Activated effector memory CD4-positive, alpha-beta T cell treated with anti-CD3 and anti-CD28 coated beads, Interleukin-2, amount 50 U/mL, for 16 hours (primary cell): Measurements from ENCODE around the gene LMX1B.
A peak's percentile ranks its signal among the peaks of the same experiment; 100 is the strongest.

Experiments used
- DNase-seq: peaks from one replicate; pipeline ENCODE4 v3.0.0-alpha.2; 2020

LMX1B gene

GRCh38 chr9:126682113-126682810, 68.5 kb downstream of the LMX1B start:
- DNase-seq: no peak

GRCh38 chr9:126682928-126683697, 69.4 kb downstream of the LMX1B start:
- DNase-seq: no peak

GRCh38 chr9:126683698-126684044, 69.9 kb downstream of the LMX1B start:
- no peak for DNase-seq

GRCh38 chr9:126684345-126684744, 70.6 kb downstream of the LMX1B start:
- DNase-seq: no peak

GRCh38 chr9:126684965-126685465, 71.3 kb downstream of the LMX1B start:
- no peak for DNase-seq

GRCh38 chr9:126687930-126688461, 74.3 kb downstream of the LMX1B start:
- no peak for DNase-seq

GRCh38 chr9:126688617-126689016, 74.9 kb downstream of the LMX1B start:
- no peak for DNase-seq

GRCh38 chr9:126689027-126689825, 75.5 kb downstream of the LMX1B start:
- no peak for DNase-seq

GRCh38 chr9:126690431-126691051, 76.8 kb downstream of the LMX1B start:
- DNase-seq: peak; percentile 84

- DNase-seq: no peak
Measured at GRCh38 chr9:126692041-126692758, 78.5 kb downstream of the LMX1B start.

GRCh38 chr9:126692759-126693427, 79.2 kb downstream of the LMX1B start:
- DNase-seq: no peak

- DNase-seq: no peak
Measured at GRCh38 chr9:126693428-126693944, 79.8 kb downstream of the LMX1B start.

- no peak for DNase-seq
Measured at GRCh38 chr9:126694206-126695081, 80.7 kb downstream of the LMX1B start.

- DNase-seq: no peak
Measured at GRCh38 chr9:126695186-126695585, 81.5 kb downstream of the LMX1B start.

- DNase-seq: no peak
Measured at GRCh38 chr9:126695701-126696400, 82.1 kb downstream of the LMX1B start.

- DNase-seq: no peak
Measured at GRCh38 chr9:126696401-126697145, 82.8 kb downstream of the LMX1B start.

GRCh38 chr9:126697330-126697729, 83.6 kb downstream of the LMX1B start:
- DNase-seq: no peak

GRCh38 chr9:126698251-126698650, 84.5 kb downstream of the LMX1B start:
- no peak for DNase-seq

GRCh38 chr9:126698756-126699155, 85.0 kb downstream of the LMX1B start:
- no peak for DNase-seq
